Measurements from ENCODE around the gene CARD19.

DNA sequence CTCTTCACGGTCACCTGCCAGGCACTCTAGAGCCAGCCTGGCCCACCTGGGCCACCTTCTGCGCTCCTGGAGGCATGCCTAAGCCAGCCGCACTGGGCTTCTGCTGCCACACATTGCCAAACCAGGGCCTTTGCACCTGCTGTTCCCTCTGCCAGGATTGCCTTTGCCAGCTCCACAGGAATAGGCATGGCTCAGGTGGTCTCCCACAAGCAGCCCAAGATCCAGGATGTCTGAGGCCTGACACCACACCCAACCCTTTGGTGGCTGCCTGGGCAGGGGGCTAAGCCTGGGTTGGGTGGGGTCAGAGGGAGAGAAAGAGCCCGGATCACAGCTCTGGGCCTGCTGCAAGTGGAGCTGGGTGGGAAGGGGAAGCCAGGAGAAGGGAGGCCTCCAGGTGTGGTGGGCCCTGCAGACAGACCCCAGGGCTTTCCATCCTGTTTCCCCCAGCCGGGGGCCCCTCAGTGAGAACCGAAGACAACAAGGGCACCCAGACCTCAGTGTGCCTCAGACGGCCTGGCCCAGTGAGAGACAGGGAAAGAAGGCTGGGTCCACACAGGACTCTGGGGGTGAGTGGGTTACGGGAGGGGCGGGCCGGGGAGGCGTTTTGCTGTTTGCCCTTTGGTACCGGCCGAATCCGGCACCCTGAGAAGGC lies 38.2 kb upstream of the CARD19 start:
- TF ChIP-seq ZNF660 (tag by site-specific recombination; IDR thresholded peaks at IDR 0.05), result no peak
- TF ChIP-seq ZNF544 (tag by site-specific recombination; IDR thresholded peaks at IDR 0.05), result no peak
- TF ChIP-seq, protein P1, sequence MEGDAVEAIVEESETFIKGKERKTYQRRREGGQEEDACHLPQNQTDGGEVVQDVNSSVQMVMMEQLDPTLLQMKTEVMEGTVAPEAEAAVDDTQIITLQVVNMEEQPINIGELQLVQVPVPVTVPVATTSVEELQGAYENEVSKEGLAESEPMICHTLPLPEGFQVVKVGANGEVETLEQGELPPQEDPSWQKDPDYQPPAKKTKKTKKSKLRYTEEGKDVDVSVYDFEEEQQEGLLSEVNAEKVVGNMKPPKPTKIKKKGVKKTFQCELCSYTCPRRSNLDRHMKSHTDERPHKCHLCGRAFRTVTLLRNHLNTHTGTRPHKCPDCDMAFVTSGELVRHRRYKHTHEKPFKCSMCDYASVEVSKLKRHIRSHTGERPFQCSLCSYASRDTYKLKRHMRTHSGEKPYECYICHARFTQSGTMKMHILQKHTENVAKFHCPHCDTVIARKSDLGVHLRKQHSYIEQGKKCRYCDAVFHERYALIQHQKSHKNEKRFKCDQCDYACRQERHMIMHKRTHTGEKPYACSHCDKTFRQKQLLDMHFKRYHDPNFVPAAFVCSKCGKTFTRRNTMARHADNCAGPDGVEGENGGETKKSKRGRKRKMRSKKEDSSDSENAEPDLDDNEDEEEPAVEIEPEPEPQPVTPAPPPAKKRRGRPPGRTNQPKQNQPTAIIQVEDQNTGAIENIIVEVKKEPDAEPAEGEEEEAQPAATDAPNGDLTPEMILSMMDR (tag by site-specific recombination; IDR thresholded peaks at IDR 0.05), result no peak
- TF ChIP-seq ZNF621 (tag by site-specific recombination; IDR thresholded peaks at IDR 0.05), result no peak
- TF ChIP-seq, protein P2, sequence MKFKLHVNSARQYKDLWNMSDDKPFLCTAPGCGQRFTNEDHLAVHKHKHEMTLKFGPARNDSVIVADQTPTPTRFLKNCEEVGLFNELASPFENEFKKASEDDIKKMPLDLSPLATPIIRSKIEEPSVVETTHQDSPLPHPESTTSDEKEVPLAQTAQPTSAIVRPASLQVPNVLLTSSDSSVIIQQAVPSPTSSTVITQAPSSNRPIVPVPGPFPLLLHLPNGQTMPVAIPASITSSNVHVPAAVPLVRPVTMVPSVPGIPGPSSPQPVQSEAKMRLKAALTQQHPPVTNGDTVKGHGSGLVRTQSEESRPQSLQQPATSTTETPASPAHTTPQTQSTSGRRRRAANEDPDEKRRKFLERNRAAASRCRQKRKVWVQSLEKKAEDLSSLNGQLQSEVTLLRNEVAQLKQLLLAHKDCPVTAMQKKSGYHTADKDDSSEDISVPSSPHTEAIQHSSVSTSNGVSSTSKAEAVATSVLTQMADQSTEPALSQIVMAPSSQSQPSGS (tag by site-specific recombination; IDR thresholded peaks at IDR 0.05; ENCODE audit: low read depth), result no peak
- TF ChIP-seq, protein P3, sequence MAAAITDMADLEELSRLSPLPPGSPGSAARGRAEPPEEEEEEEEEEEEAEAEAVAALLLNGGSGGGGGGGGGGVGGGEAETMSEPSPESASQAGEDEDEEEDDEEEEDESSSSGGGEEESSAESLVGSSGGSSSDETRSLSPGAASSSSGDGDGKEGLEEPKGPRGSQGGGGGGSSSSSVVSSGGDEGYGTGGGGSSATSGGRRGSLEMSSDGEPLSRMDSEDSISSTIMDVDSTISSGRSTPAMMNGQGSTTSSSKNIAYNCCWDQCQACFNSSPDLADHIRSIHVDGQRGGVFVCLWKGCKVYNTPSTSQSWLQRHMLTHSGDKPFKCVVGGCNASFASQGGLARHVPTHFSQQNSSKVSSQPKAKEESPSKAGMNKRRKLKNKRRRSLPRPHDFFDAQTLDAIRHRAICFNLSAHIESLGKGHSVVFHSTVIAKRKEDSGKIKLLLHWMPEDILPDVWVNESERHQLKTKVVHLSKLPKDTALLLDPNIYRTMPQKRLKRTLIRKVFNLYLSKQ (tag by site-specific recombination; IDR thresholded peaks at IDR 0.05; ENCODE audit: borderline replicate concordance), result no peak
- no peak for TF ChIP-seq TCF7L2 (IDR thresholded peaks at IDR 0.05; ENCODE audit: borderline replicate concordance, low read depth, low read length)
- TF ChIP-seq MYNN (tag by site-specific recombination; IDR thresholded peaks at IDR 0.05; ENCODE audit: borderline replicate concordance), result no peak
- no peak for TF ChIP-seq BCL11A (tag by site-specific recombination; IDR thresholded peaks at IDR 0.05; ENCODE audit: low read depth)
- TF ChIP-seq ZNF426 (tag by site-specific recombination; IDR thresholded peaks at IDR 0.05), result no peak
- no peak for TF ChIP-seq ZNF302 (tag by site-specific recombination; IDR thresholded peaks at IDR 0.05; ENCODE audit: low read depth)
- TF ChIP-seq HOXA7 (CRISPR knock-in tag; IDR thresholded peaks at IDR 0.05; ENCODE audit: borderline replicate concordance), result no peak

Measured in HEK293 (cell line).